Parathyroid adenoma (tissue), 2 donors: ENCODE measurements around the gene EEF2KMT.

Experiments
- H2AFZ ChIP-seq: fragments of 300-600 bp; sonication (generic); one replicate; pipeline ENCODE4 v1.7.0; 2017; ENCODE audit warnings: antibody characterized with exemption, mild to moderate bottlenecking
- H3K27ac ChIP-seq: fragments of 300-600 bp; sonication (generic); one replicate; pipeline ENCODE4 v1.7.0; 2017
- H3K27me3 ChIP-seq: fragments of 300-600 bp; sonication (generic); one replicate; pipeline ENCODE4 v1.7.0; 2017; ENCODE audit warnings: low read length; ENCODE audit not compliant: control insufficient read depth, insufficient read depth
- H3K36me3 ChIP-seq: fragments of 300-600 bp; sonication (generic); one replicate; pipeline ENCODE4 v1.7.0; 2017; ENCODE audit warnings: low read length; ENCODE audit not compliant: control insufficient read depth, insufficient read depth
- H3K4me1 ChIP-seq: fragments of 300-600 bp; sonication (generic); one replicate; pipeline ENCODE4 v1.7.0; 2017; ENCODE audit warnings: control low read depth
- H3K4me2 ChIP-seq: fragments of 300-600 bp; sonication (generic); one replicate; pipeline ENCODE4 v1.7.0; 2017; ENCODE audit warnings: low read length
- H3K4me3 ChIP-seq: fragments of 300-600 bp; sonication (generic); one replicate; pipeline ENCODE4 v1.7.0; 2017; ENCODE audit warnings: low read depth, low read length
- H3K79me2 ChIP-seq: fragments of 300-600 bp; sonication (generic); one replicate; pipeline ENCODE4 v1.7.0; 2017; ENCODE audit warnings: control low read depth
- H3K9ac ChIP-seq: fragments of 300-600 bp; sonication (generic); one replicate; pipeline ENCODE4 v1.7.0; 2017; ENCODE audit warnings: mild to moderate bottlenecking
- H3K9me3 ChIP-seq: fragments of 300-600 bp; sonication (generic); one replicate; pipeline ENCODE4 v1.7.0; 2017; ENCODE audit warnings: low read length; ENCODE audit not compliant: control insufficient read depth
- TF ChIP-seq, protein P1 (sequence below): fragments of 300-600 bp; sonication (generic); IDR thresholded peaks from one replicate; pipeline ENCODE4 v1.7.0; 2017; ENCODE audit warnings: antibody characterized with exemption, mild to moderate bottlenecking
- donor health status: primary hyperparathyroidism.

Gene EEF2KMT

GRCh38 chr16:5060073-5060641, 37.4 kb downstream of the EEF2KMT start:
- Histone ChIP-seq H3K9ac (no peak overlapping the region), H3K79me2 (no peaks in the 10 kb centered on the region), H3K4me1 (no peaks in the 10 kb centered on the region), H3K36me3 (no peaks in the 10 kb centered on the region), H3K4me3 (no peak overlapping the region), H3K27me3 (no peaks in the 10 kb centered on the region), H2AFZ (no peak overlapping the region), H3K27ac (no peak overlapping the region), H3K9me3 (no peaks in the 10 kb centered on the region), H3K4me2 (no peak overlapping the region)
- TF ChIP-seq, protein P1, sequence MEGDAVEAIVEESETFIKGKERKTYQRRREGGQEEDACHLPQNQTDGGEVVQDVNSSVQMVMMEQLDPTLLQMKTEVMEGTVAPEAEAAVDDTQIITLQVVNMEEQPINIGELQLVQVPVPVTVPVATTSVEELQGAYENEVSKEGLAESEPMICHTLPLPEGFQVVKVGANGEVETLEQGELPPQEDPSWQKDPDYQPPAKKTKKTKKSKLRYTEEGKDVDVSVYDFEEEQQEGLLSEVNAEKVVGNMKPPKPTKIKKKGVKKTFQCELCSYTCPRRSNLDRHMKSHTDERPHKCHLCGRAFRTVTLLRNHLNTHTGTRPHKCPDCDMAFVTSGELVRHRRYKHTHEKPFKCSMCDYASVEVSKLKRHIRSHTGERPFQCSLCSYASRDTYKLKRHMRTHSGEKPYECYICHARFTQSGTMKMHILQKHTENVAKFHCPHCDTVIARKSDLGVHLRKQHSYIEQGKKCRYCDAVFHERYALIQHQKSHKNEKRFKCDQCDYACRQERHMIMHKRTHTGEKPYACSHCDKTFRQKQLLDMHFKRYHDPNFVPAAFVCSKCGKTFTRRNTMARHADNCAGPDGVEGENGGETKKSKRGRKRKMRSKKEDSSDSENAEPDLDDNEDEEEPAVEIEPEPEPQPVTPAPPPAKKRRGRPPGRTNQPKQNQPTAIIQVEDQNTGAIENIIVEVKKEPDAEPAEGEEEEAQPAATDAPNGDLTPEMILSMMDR = no peak

DNA sequence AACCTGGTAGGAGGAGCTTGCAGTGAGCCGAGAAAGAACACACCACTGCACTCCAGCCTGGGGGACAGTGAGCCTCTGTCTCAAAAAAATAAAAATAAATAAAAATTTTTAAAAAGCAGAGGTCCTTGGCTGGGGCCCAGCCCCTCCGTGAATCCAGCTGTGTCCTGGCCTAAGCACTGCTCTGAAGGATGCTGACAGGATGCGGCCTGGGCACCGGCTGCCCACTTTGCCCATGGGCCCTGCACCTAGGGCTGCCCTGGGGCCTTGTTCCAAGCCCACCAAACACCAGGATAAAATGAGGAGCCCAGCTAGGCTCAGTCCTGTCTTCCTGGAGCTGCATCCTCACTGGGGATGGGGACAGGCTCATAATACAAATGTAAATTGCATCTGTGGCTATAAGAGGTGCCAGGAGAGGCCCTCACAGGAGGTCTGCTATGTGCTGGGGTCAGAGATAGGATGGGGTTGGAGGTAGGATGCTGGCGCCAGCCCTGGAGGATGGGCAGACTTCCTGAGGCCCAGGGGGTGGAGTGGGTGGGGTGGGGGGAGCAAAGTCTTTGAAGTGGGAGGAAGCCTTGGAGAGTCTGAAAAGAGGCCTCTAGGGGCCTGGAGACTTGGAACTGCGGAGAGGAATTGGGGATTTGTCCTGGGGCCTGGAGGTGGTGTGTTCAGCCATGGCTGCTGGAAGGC, 38.1 kb downstream of the EEF2KMT start:
- no peaks in the 10 kb centered on the region for H3K4me1 ChIP-seq
- no peaks in the 10 kb centered on the region for H3K27me3 ChIP-seq
- H3K4me2 ChIP-seq = no peak overlapping the region
- no peak overlapping the region for H3K9ac ChIP-seq
- no peaks in the 10 kb centered on the region for H3K9me3 ChIP-seq
- no peak overlapping the region for H3K27ac ChIP-seq
- no peaks in the 10 kb centered on the region for H3K79me2 ChIP-seq
- no peaks in the 10 kb centered on the region for H3K36me3 ChIP-seq
- H3K4me3 ChIP-seq = no peak overlapping the region
- H2AFZ ChIP-seq = no peak overlapping the region
- TF ChIP-seq, protein P1 = no peak

DNA sequence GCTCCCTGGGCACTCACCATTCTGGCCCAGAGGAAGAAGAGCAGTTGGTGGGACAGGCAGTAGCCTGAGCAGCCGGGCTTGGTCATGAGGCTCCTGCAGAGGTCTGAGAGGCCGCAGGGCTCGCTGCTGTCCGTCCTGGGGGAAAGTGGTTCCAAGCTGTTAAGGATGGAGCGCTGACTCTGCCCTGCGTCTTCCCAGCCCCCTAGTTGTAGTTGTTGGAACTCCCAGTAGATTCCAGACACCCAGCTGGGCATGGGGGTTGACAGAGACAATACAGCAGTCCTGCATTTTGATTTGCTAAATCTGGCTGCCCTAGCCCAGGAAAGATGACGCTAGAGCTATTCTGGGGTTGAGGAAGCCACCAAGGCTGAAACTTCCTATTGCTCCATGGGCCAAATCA, 39.1 kb downstream of the EEF2KMT start:
- Histone ChIP-seq H3K9ac (no peak overlapping the region), H3K4me1 (no peaks in the 10 kb centered on the region), H3K4me2 (no peak overlapping the region), H3K27me3 (no peaks in the 10 kb centered on the region), H2AFZ (no peak overlapping the region), H3K9me3 (no peaks in the 10 kb centered on the region), H3K4me3 (no peak overlapping the region), H3K79me2 (no peaks in the 10 kb centered on the region), H3K27ac (no peak overlapping the region), H3K36me3 (no peaks in the 10 kb centered on the region)
- TF ChIP-seq, protein P1 = no peak

DNA sequence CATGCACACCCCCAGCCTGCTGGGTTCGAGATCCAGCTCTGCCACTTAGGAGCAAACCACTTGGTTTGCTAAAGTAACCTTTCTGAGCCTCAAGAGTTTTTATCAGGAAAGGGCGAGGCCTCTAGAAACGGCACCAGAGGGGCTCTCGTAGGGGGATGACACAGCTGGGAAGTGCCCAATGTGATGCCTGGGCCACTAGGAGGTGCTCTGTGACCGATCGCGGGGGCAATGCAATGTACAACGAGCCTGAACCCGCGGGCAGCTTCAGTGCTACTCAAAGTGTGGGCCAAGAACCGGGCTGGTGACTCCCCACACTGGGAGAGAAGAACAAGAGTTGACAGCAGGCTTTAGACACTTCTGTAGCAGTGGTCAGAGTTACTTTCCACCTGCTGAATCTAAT, 41.2 kb downstream of the EEF2KMT start:
- H3K79me2 ChIP-seq = no peaks in the 10 kb centered on the region
- no peak overlapping the region for H2AFZ ChIP-seq
- H3K9me3 ChIP-seq = no peaks in the 10 kb centered on the region
- H3K36me3 ChIP-seq = no peaks in the 10 kb centered on the region
- no peaks in the 10 kb centered on the region for H3K27me3 ChIP-seq
- TF ChIP-seq, protein P1 = no peak
- H3K27ac ChIP-seq = no peak overlapping the region
- H3K4me2 ChIP-seq = no peak overlapping the region
- H3K4me3 ChIP-seq = no peak overlapping the region
- H3K4me1 ChIP-seq = no peaks in the 10 kb centered on the region
- H3K9ac ChIP-seq = no peak overlapping the region
